ENCODE results near the gene ECHS1. TPM values are rescaled to one million over a fixed set of nuclear protein-coding genes. Genes with fewer than 3 reads are reported as not detected.

Gene ECHS1
- total RNA-seq: 100 to 1,000 TPM in 3 of 4 donors, 10 to 100 TPM in 1; 96.7 to 123 (median 106) TPM

GRCh38 chr10:133373174-133374090 lies at the start of gene ECHS1:
TSS of gene ECHS1 (minus strand) at chr10:133373354. CDS start at chr10:133373333, 21 bp downstream.
- in situ Hi-C loops (cut with MboI; ENCODE audit: low sequenced_read_pairs in 4 of 4) (no loop called here), intact Hi-C loops (cut with DNase I; ENCODE audit: low total_unique reads) (loop anchor here (1.0 to 2.0 kb wide), 2 partner anchors 21 to 65 kb away; partner anchors contain the start of genes MTG1, TUBGCP2 and ZNF511)
- peaks cover 14 to 18% of the 10 kb centered on the region in 2 donors for H3K4me1 ChIP-seq
- no peaks in the 10 kb centered on the region for H3K27me3 ChIP-seq
- peak within 1 kb of the TSS; percentile 71 to 88 (median 86) for H3K27ac ChIP-seq
- peaks cover 0 to 21% of the 10 kb centered on the region in 2 donors for H3K36me3 ChIP-seq
- peak within 1 kb of the TSS; percentile 71 to 88 (median 80) for H3K4me3 ChIP-seq
- TF ChIP-seq POLR2A (IDR thresholded peaks at IDR 0.05) (peak; percentile 53 to 59), CTCF (IDR thresholded peaks at IDR 0.05 in 4 of 5, conservative IDR thresholded peaks at IDR 0.05 in 1 of 5) (no peak)
- ATAC-seq (peak; percentile 98), DNase-seq (peak; percentile 86 to 93)
- no peaks in the 10 kb centered on the region for H3K9me3 ChIP-seq

GRCh38 chr10:133422223-133422806 lies 49.2 kb upstream of the ECHS1 start:
- TF ChIP-seq CTCF (IDR thresholded peaks at IDR 0.05 in 4 of 5, conservative IDR thresholded peaks at IDR 0.05 in 1 of 5) (no peak), POLR2A (IDR thresholded peaks at IDR 0.05) (no peak)
- in situ Hi-C loops (cut with MboI; ENCODE audit: low sequenced_read_pairs in 4 of 4): no loop called here
- peaks cover 0 to 6% (median 5%) of the 10 kb centered on the region in 3 donors for H3K27me3 ChIP-seq
- peaks cover 0 to 22% of the 10 kb centered on the region in 2 donors for H3K36me3 ChIP-seq
- H3K9me3 ChIP-seq: no peaks in the 10 kb centered on the region
- H3K27ac ChIP-seq: no peak overlapping the region
- no peak overlapping the region for H3K4me3 ChIP-seq
- no peaks in the 10 kb centered on the region for H3K4me1 ChIP-seq
- intact Hi-C loops (cut with DNase I; ENCODE audit: low total_unique reads): no loop called here
- DNase-seq (no peak), ATAC-seq (no peak)

GRCh38 chr10:133421336-133422222 lies 48.4 kb upstream of the ECHS1 start:
- DNase-seq (no peak), ATAC-seq (no peak)
- no peak for TF ChIP-seq POLR2A (IDR thresholded peaks at IDR 0.05)
- no peak for TF ChIP-seq CTCF (IDR thresholded peaks at IDR 0.05 in 4 of 5, conservative IDR thresholded peaks at IDR 0.05 in 1 of 5)
- no peaks in the 10 kb centered on the region for H3K9me3 ChIP-seq
- peaks cover 0 to 22% of the 10 kb centered on the region in 2 donors for H3K36me3 ChIP-seq
- peaks cover 0 to 6% (median 5%) of the 10 kb centered on the region in 3 donors for H3K27me3 ChIP-seq
- no peak overlapping the region for H3K4me3 ChIP-seq
- in situ Hi-C loops (cut with MboI; ENCODE audit: low sequenced_read_pairs in 4 of 4) (no loop called here), intact Hi-C loops (cut with DNase I; ENCODE audit: low total_unique reads) (no loop called here)
- H3K27ac ChIP-seq: no peak overlapping the region
- H3K4me1 ChIP-seq: no peaks in the 10 kb centered on the region

- Histone ChIP-seq H3K36me3 (peaks cover 0 to 23% of the 10 kb centered on the region in 2 donors), H3K4me1 (no peaks in the 10 kb centered on the region), H3K27me3 (peaks cover 0 to 6% (median 5%) of the 10 kb centered on the region in 3 donors), H3K27ac (no peak overlapping the region), H3K4me3 (no peak overlapping the region), H3K9me3 (no peaks in the 10 kb centered on the region)
- ATAC-seq (no peak), DNase-seq (no peak)
- intact Hi-C loops (cut with DNase I; ENCODE audit: low total_unique reads): no loop called here
- TF ChIP-seq CTCF (IDR thresholded peaks at IDR 0.05 in 4 of 5, conservative IDR thresholded peaks at IDR 0.05 in 1 of 5) (no peak), POLR2A (IDR thresholded peaks at IDR 0.05) (no peak)
- in situ Hi-C loops (cut with MboI; ENCODE audit: low sequenced_read_pairs in 4 of 4): no loop called here
These were observed 47.4 kb upstream of the ECHS1 start for GRCh38 chr10:133420579-133420978.

Data from gastrocnemius medialis (tissue), 4 donors.